ENCODE results near the gene AFG3L2. TPM values are rescaled to one million over a fixed set of nuclear protein-coding genes. Genes with fewer than 3 reads are reported as not detected.

The AFG3L2 gene
- total and polyA plus RNA-seq, 2 of the 8 experiments (the other 6 are each of a cell fraction or from before 2014, with no cell fraction given) = 29.7 to 84.8 TPM

DNA sequence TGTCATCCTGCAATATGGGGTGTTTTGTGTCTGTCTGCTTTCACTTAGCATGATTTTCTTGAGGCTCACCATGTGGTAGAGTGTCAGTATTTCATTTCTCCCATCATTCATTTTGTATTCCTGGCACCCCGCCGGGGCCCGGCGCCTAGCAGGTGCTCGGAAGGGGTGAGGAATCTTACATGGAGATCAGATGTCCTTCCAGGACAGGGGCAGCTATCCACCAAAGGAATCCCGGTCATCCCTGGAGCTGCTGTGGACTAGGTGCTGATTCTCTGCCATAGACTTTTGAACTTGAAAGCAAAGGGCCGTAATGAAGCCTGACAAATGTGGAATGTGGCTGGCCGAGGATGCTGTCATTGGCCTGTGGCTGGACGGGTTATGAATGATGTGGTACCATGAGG, 33.1 kb upstream of the AFG3L2 start (continued):
- TF ChIP-seq JUND (IDR thresholded peaks at IDR 0.05; ENCODE audit: low read length) = no peak
- TF ChIP-seq RXRA (IDR thresholded peaks at IDR 0.05; ENCODE audit: insufficient read depth, low read depth, low read length) = no peak
- TF ChIP-seq, protein P1, sequence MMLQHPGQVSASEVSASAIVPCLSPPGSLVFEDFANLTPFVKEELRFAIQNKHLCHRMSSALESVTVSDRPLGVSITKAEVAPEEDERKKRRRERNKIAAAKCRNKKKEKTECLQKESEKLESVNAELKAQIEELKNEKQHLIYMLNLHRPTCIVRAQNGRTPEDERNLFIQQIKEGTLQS (IDR thresholded peaks at IDR 0.05; ENCODE audit: insufficient read depth, low read depth, low read length) = no peak

Data from H1 (cell line).